HG03442 (cell line): Measurements from ENCODE around the gene TRMT1L.

Source experiments
- ATAC-seq: cut with Tn5 transposase; IDR thresholded peaks from one replicate; pipeline ENCODE4 v1.9.1; 2021; ENCODE audit warnings: mild to moderate bottlenecking, moderate library complexity; ENCODE audit not compliant: unreplicated experiment

Gene TRMT1L

DNA sequence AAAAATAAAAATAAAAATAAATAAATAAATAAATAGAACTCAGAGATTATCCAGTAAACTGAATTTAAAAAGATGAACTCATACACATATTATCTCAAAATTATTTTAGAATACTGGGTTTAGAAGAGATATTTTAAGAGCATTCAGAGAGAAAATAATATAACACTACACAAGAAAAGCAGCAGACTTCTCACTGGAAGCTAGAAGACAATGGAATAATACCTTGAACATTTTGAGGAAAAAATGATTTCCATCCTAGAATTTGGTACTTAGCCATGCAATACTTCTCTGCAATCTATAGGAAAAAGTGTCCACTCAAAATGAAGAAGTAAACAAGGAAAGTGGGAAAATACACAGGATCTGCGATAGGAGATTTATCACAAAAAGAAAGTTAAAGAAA is 24.2 kb downstream of the TRMT1L start:
- ATAC-seq: no peak

DNA sequence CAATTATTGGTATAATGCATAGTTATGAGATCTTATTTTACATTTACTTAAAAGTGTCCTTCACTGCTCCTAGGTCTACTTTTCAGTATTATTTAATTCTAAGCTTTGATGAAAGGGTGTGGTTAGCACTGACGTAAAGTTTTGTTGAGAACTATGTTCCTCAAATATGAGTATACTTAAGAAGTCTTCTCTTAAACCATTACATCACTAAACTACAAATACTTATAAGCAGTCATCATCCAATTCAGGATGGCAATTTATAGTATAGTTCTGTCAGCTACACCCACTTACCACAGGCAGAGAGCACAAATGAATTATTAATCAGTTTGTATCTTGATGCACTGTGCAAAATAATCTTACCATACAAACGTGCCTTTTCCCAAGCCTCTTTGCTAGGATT is 27.0 kb downstream of the TRMT1L start:
- no peak for ATAC-seq

DNA sequence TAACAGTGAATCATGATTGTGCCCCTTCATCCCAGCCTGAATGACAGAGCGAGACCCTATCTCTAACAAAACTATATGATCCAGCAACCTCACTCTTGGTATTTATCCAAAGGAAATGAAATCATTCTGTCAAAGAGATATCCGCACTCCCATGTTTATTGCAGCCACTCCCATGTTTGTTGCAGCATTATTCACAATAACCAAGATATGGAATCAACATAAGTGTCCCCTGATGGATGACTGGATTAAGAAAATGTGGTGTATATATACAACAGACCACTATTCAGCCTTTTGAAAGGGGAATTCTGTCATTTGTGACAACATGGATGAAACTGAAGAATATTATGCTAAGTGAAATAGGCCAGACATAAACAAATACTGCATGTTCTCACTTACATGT is 44.4 kb downstream of the TRMT1L start:
- no peak for ATAC-seq

DNA sequence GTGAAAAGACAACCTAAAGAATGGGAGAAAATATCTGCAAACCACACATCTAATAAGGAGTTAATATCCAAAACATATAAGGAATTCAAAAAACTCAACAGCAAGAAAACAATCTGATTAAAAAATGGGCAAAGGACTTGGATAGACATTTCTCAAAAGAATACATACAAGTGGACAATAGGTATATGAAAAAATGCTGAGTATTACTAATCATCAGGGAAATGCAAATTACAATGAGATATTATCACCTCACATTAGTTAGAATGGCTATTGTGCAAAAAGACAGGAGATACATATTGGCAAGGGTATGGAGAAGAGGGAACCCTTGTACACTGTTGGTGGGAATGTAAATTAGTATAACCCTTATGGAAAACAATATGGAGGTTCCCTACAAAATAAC is 44.9 kb downstream of the TRMT1L start:
- no peak for ATAC-seq

DNA sequence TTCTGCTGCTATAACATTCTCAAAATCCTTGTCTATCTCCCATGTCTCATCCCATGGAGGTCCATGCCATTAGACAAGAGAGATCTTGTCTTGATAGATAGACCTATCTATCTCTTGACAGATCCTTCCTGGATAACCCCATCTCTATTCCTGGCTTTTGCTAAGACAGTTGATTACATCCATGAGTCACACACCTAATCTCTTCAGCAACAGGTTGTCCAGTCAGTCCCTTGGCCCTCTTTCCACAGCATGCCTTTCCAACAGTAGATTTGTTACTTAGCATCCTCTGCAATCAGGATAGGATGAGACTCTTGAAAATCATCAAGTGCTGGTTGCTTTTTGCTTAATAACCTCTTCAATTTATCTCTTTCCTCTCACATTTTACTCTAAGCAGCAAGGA is 46.6 kb downstream of the TRMT1L start:
- ATAC-seq: no peak

DNA sequence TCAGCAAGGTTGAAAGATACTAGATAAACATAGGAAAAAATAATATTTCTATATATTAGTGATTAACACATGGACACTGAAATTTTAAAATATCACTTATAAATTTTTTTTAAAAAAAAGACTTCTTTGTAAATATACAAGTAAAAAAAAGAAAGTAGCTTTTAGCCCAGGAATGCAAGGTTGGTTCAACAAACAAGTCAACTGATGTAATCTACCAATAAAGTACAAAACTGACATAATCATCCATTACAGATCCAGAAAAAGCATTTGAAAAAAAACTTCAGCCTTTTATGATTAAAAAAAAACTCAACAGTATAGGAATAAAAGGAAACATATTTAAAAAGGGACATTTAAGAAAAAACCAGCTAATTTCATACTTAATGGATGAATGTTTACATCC is 48.4 kb downstream of the TRMT1L start:
- ATAC-seq: no peak

DNA sequence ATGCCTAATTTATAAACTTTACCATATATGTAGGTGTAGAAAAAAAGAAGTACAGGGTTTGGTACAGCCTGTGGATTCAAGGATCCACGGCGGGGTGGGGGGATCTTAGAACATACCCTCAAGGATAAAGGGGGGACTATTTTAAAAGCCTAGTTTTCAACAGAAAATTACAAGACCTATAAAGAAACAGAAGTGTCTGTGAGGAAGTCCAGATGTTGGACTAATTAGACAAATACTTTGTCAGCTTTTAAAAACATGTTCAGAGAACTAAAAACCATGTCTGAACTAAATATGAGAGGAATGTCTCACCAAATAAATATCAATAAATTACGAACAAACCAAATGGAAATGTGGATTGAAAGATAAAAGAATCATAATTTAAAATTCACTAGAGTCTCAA is 51.6 kb downstream of the TRMT1L start:
- no peak for ATAC-seq

DNA sequence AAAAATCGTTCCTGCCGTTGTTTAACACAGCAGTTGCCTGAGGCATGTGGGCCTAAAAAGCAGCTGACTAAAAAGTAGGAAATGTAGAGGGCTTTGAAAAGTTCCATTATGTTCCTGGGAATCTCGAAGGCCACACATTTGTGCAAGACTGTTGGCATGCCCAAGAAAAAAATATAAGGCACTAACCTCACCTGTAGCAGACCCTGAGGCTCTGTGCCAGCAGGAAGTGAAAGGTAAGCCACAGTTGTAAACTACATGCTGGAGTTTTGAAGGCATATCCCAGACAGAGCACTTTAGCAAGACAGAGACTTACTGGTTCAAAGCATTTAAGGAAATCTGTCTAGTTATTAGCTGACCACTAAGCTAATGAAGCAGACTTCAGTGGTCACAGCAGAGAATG is 52.7 kb downstream of the TRMT1L start:
- ATAC-seq: no peak

DNA sequence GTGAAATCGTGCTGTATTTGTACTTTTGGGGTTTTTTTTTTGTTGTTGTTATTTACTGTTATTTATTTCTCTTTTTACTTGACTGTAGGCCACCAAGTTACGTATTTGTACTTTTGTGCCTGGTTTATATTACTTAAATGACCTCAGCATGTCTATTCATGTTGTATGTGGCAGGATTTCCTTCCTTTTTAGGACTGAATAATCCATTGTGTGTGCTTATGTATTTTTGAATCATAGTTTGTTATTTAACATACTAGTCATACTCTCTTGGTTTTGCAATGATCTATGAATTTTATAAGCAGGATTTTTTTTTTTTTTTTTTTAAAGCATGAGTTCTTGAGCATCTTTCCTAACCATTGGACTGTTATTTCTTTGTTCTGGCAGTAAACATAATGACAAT is 60.2 kb downstream of the TRMT1L start:
- no peak for ATAC-seq

DNA sequence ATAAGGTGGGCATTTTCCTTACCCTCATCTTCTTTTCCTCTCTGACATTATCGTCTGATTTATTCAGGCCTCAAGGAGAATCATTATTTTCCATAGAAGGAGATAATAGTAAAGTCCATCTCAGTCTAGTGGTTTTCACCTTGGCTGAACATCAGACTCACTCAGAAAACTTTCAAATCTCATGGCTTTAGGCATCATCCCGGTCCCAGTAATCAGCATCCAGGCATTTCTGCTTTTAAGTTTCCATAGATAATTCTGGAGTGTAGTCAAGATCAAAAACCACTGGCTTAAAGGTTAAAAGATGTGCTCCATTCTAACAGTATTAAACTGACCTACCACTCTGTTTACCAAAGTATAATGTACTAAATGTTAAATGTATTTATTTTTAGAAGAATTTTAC is 62.0 kb downstream of the TRMT1L start:
- ATAC-seq: no peak

DNA sequence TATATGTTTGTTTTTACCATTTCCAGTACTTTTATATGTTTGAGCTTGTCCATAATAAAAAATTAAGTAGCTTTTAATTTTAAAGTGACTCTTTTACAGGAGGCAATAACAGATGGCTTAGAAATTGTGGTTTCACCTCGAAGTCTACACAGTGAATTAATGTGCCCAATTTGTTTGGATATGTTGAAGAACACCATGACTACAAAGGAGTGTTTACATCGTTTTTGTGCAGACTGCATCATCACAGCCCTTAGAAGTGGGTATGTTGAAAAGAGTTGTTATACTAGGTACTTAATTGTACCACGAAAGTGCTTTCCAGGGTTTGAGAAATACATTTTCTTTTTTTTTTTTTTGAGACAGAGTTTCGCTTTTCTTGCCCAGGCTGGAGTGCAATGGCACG is 65.3 kb downstream of the TRMT1L start:
- ATAC-seq: no peak

DNA sequence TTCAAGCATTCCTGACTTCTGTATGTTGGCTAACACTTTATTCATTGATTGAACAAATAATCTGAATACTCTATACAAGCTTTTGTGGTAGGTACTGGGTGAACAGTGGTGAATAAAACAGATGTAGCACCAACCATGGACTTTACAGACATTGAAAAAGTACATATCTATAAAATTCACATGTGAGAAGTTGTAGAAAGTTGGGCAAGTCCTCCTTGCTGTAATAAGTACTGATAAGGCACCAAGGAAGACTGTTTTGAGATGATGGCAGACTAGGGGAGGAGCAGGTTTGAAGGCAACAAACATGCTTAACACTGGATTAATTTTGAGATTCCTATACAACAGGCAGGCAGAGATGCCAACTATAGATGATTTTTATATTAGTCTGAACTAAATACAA is 69.0 kb downstream of the TRMT1L start:
- ATAC-seq: no peak

DNA sequence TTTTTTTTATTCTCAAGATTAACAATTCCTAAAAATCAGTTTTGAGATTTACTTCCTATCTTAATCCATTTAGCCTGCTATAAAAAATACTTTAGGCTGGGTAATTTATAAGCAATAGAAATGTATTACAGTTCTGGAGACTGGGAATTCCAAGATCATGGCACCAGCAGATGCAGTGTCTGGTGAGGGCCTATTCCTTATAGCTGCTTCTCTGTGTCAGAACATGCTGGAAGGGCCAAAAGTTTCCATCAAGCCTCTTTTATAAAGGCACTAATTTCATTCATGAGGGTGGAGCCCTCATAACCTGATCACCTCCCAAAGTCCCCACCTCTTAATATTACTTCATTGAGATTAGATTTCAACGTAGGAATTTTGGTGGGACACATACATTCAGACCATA is 69.7 kb downstream of the TRMT1L start:
- ATAC-seq: no peak

DNA sequence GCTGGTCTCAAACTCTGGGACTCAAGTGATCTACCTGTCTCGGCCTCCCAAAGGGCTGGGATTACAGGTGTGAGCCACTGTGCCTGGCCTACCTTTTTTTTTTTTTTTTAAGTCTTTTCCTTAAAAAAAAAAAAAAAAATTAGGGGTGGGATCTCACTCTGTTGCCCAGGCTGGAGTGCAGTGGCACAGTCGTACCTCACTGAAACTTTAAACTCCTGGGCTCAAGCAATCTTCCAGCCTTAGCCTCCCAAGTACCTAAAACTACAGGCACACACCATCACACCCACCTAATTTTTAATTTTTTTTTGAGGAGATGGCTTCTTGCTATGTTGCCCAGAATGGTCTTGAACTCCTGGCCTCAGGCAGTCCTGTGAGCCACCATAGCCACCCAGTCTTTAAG is 72.9 kb downstream of the TRMT1L start:
- ATAC-seq: no peak

DNA sequence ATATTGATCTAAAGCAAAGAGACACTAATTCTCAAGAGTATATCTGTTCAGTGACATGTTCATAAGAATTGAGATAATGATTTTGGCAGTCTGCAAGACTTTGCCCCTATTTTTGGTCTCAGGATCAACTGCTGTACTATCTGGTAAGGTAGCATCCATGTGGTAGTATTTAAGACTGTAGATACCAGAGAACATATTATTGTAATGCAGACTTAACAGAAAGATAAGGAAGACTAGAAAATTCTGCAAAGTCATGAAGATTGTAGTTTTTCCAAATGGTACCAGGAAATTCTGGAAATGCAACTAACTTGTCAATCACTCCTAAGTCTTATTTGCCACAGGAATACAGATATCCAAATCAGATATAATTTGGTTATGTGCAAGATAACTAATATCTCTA is 76.3 kb downstream of the TRMT1L start:
- no peak for ATAC-seq

DNA sequence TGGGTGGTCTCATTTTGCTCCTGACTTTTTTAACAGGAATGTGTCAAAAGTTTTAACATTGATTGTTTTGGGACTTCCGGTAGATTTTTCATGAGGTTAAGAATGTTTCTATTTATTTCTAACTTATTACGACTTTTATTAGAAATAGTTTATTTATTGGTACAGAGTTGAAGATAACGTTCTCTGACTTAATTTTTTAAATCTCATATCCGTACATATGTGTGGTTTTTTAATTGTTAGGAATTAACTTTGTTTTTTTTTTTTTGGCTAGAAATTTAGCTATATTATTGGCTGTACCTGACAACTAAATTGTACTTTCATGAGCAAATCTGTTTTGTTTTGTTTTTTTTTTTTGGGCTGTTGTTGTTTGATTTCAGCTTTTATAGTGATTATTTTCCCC is 79.4 kb downstream of the TRMT1L start:
- ATAC-seq: no peak

DNA sequence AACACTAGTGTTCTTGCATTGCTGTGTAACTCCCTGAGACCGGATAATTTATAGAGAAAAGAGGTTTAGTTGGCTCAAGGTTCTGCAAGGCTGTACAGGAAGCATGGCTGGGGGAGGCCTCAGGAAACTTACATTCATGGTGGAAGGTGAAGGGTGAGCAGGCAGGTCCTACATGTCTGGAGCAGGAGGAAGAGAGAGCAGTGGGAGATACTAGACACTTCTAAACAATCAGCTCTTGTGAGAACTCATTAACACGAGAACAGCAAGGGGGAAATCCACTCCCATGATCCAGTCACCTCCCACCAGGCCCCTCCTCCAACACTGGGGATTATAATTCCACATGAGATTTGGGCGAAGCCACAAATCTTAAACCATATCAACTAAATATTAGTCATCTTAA is 81.3 kb downstream of the TRMT1L start:
- ATAC-seq: no peak

DNA sequence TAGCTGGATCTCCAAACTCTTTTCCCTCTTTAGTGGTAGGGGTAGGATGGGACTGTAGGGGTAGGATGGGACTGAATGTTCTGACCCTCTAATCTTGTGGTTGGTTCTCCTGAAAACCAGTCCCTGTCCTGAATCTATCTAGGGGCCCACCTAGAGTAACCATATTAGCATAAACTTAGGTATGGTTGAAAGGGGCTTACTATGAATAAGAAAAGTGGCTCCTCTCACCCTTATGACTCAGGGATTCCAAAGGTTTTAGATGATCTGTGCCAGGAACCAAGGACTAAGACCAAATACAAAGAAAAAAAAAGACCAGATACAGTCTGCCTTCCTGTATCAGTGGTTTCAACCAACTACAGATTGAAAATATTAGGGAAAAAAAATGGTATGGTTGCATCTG is 82.4 kb downstream of the TRMT1L start:
- ATAC-seq: no peak

DNA sequence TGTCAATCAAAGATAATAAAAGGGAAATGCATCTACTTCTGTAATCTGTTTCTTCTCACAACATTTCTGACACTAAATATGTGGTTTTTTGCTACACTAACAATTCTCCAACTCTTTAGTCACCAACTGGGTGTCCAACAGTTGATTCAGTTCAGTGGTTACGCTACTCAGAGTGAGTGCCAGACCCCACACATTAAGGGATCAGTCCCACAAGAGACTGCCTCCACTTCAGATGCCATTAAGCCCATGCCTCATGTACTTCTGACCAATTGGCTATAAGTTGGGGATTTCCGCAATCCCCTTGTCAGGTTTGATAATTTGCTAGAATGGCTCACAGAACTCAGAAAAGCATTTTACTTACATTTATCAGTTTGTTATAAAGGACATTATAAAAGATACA is 83.0 kb downstream of the TRMT1L start:
- no peak for ATAC-seq

DNA sequence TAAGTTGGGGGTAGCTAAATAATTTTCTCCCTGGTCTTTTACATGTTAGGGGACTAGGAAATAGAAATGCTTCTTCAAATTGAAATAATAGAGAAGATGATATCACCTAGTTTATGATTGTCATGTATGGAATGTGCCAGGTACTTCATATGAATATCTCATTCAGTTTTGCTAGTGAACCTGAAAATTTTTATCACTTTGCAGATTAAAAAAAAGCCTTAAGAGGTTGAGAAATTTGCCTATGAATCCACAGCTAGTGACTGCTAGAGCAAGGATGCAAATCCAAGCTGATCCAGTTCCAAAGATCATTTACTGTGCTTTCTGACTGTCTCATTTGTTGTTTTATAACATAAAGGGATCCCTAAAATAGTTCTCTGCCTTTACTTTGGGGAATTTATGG is 86.7 kb downstream of the TRMT1L start:
- no peak for ATAC-seq

DNA sequence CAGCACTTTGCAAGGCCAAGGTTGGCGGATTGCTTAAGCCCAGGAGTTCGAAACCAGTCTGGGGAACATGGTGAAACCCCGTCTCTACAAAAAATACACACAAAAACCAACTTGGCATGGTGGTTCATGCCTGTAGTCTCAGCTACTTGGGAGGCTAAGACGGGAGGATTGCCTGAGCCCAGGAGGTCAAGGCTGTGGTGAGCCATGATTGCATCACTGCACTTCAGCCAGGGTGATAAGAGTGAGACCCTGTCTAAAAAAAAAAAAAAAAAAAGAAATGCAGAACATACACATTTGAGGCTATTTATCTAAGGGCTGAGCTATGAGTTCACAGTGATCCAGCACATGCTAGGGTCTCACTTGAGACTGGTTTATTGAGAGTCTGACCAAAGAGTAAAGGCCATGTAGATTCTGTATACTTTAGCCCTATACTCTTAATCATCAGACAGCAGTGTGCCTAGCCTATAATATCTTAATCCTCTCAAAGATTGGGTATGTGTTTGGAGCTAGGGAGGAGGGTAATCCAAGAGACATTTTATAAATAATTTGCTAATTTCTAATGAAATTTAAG is 87.5 kb downstream of the TRMT1L start:
- ATAC-seq: no peak

DNA sequence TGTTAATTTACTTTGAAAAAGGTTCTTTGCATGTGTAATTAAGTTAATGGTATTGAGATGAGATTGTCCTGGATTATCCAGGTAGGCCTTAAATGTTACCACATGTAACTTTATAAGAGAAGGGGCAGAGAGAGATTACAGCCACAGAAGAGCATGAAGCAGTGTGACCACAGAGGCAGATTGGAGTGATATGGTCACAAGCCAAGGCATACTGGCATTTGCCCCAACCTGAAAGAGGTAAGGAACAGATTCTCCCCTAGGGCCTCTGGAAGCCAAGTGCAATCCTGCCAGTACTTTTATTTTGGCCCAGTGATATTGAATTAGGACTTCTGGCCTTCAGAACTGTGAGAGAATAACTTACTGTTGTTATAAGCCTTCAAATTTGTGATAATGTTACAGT is 88.4 kb downstream of the TRMT1L start:
- no peak for ATAC-seq
